Measurements from ENCODE around the gene KLHL36. TPM values are rescaled to one million over a fixed set of nuclear protein-coding genes. Genes with fewer than 3 reads are reported as not detected.

Gene KLHL36
- total RNA-seq, 2 experiments from 2014 or later = 41.0 to 44.0 TPM

DNA sequence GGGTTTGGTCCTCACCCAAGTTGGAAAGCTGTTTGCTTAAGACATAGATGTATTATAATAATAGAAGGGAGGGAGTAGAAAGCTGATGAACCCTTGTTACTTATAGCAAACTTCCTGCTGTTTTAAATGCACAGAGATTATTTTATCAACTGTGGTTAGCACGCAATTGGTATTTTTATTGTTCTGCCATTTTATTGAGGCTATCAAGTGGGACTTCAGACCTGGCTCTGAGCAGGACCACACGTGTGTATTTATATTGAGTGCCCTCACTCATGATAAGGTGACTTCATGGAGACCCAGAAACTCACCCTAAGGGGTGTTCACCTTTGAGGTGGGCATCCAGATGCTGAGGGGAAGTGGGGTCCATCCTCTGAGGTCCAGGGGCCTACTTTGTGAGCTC lies 17.0 kb downstream of the KLHL36 start:
- ChIA-PET POLR2A (interaction anchor here (0.8 to 1.2 kb wide), 3 partner anchors 9 to 89 kb away, joined by 3 to 4 read pairs (median 3); no protein-coding TSS in a partner anchor), CTCF (interaction anchor here (0.9 to 3.1 kb wide), 4 partner anchors 20 to 73 kb away, joined by 3 to 25 read pairs (median 10); no protein-coding TSS in a partner anchor)
- DNase-seq (no peak), ATAC-seq (no peak)
- intact Hi-C loops (cut with micrococcal nuclease) = no loop called here
- TF ChIP-seq, protein P1, sequence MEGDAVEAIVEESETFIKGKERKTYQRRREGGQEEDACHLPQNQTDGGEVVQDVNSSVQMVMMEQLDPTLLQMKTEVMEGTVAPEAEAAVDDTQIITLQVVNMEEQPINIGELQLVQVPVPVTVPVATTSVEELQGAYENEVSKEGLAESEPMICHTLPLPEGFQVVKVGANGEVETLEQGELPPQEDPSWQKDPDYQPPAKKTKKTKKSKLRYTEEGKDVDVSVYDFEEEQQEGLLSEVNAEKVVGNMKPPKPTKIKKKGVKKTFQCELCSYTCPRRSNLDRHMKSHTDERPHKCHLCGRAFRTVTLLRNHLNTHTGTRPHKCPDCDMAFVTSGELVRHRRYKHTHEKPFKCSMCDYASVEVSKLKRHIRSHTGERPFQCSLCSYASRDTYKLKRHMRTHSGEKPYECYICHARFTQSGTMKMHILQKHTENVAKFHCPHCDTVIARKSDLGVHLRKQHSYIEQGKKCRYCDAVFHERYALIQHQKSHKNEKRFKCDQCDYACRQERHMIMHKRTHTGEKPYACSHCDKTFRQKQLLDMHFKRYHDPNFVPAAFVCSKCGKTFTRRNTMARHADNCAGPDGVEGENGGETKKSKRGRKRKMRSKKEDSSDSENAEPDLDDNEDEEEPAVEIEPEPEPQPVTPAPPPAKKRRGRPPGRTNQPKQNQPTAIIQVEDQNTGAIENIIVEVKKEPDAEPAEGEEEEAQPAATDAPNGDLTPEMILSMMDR (IDR thresholded peaks at IDR 0.05) = no peak
- no peak overlapping the region for H3K4me3 Mint-ChIP-seq
- no peak overlapping the region for H3K27ac Mint-ChIP-seq
- peaks cover 24% of the 10 kb centered on the region for H3K36me3 Mint-ChIP-seq (ENCODE audit: low read depth)
- no peaks in the 10 kb centered on the region for H3K9me3 Mint-ChIP-seq
- H3K4me1 Mint-ChIP-seq (ENCODE audit: low read depth) = peaks cover 7% of the 10 kb centered on the region
- H3K27me3 Mint-ChIP-seq = no peaks in the 10 kb centered on the region

DNA sequence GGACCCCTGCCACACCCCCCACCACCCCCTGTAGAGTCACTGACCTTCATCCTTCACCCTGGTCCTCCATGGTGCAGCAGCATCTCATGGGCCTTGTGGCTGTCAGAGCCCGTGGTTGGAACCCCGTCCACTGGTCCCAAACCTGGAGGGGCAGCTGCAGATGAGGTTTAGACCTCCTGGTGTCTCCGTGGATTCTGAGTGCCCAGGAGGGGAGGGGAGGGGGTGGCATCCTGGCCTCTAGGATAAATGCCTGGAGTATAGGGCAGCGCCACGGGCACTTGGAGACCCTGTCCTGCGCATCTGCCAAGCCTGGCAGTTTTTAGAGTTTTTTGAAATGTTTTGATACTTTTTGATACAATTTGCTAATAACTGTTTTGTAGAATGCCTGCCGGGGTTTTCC lies 17.5 kb downstream of the KLHL36 start:
- ATAC-seq (no peak), DNase-seq (no peak)
- ChIA-PET CTCF (interaction anchor here (0.9 to 3.1 kb wide), 5 partner anchors 21 to 73 kb away, joined by 3 to 25 read pairs (median 6); no protein-coding TSS in a partner anchor), POLR2A (interaction anchor here (1.0 to 1.2 kb wide), 2 partner anchors 9 to 88 kb away, joined by 3 to 4 read pairs; no protein-coding TSS in a partner anchor)
- H3K4me1 Mint-ChIP-seq (ENCODE audit: low read depth) = peaks cover 7% of the 10 kb centered on the region
- H3K9me3 Mint-ChIP-seq = no peaks in the 10 kb centered on the region
- no peak overlapping the region for H3K4me3 Mint-ChIP-seq
- H3K27me3 Mint-ChIP-seq = no peaks in the 10 kb centered on the region
- intact Hi-C loops (cut with micrococcal nuclease) = no loop called here
- H3K36me3 Mint-ChIP-seq (ENCODE audit: low read depth) = peaks cover 24% of the 10 kb centered on the region
- no peak overlapping the region for H3K27ac Mint-ChIP-seq
- TF ChIP-seq, protein P1 (IDR thresholded peaks at IDR 0.05) = no peak

- DNase-seq = no peak
Observed at GRCh38 chr16:84667600-84668309, 19.4 kb downstream of the KLHL36 start.

GRCh38 chr16:84670063-84670462 lies 21.8 kb downstream of the KLHL36 start:
- Mint-ChIP-seq H3K27me3 (no peaks in the 10 kb centered on the region), H3K4me1 (ENCODE audit: low read depth) (peaks cover 8% of the 10 kb centered on the region), H3K4me3 (no peak overlapping the region), H3K36me3 (ENCODE audit: low read depth) (peaks cover 3% of the 10 kb centered on the region), H3K9me3 (no peaks in the 10 kb centered on the region), H3K27ac (no peak overlapping the region)
- DNase-seq (no peak), ATAC-seq (no peak)
- ChIA-PET CTCF (interaction anchor here (1.5 to 3.6 kb wide), 4 partner anchors 17 to 68 kb away, joined by 4 to 20 read pairs (median 5); no protein-coding TSS in a partner anchor), POLR2A (interaction anchor here (0.8 kb wide), 1 partner anchor 33 kb away, joined by 3 read pairs; no protein-coding TSS in a partner anchor)
- TF ChIP-seq, protein P1 (IDR thresholded peaks at IDR 0.05) = no peak
- intact Hi-C loops (cut with micrococcal nuclease) = no loop called here

More at GRCh38 chr16:84667600-84668309, 19.4 kb downstream of the KLHL36 start:
- Mint-ChIP-seq H3K27ac (no peak overlapping the region), H3K4me3 (no peak overlapping the region), H3K4me1 (ENCODE audit: low read depth) (peaks cover 14% of the 10 kb centered on the region), H3K36me3 (ENCODE audit: low read depth) (peaks cover 13% of the 10 kb centered on the region), H3K27me3 (no peaks in the 10 kb centered on the region), H3K9me3 (no peaks in the 10 kb centered on the region)
- intact Hi-C loops (cut with micrococcal nuclease) = no loop called here
- TF ChIP-seq, protein P1 (IDR thresholded peaks at IDR 0.05) = no peak
- ChIA-PET CTCF (interaction anchor here (1.2 to 3.6 kb wide), 2 partner anchors 58 to 71 kb away, joined by 5 to 20 read pairs; no protein-coding TSS in a partner anchor), POLR2A (no interaction called here)
- no peak for ATAC-seq
